Psoas muscle (tissue), 8 donors: Measurements from ENCODE around the gene DNAL1. TPM values are rescaled to one million over a fixed set of nuclear protein-coding genes. Genes with fewer than 3 reads are reported as not detected.
A peak's percentile ranks its signal among the peaks of the same experiment; 100 is the strongest.

Source experiments
- ATAC-seq, 4 donors: fragments of 200-7000 bp; cut with Tn5 transposase; one replicate each; pipeline ENCODE4 v1.9.1; 2020; ENCODE audit warnings: moderate library complexity in 3 of 4, mild to moderate bottlenecking in 2 of 4
- DNase-seq, 2 donors: peaks; one replicate each; pipeline ENCODE4 v3.0.0-alpha.2; 2020
- H3K27ac ChIP-seq: fragments of 200-600 bp; one replicate; pipeline ENCODE4 v1.8.0; 2022
- H3K27me3 ChIP-seq, 3 donors: fragments of 200-600 bp in 1 of 3; one replicate each; pipeline versions ENCODE4 v1.6.1 to v1.8.0; 2013 to 2022; ENCODE audit warnings: low read length in 2 of 3, mild to moderate bottlenecking in 2 of 3, moderate library complexity in 1 of 3; ENCODE audit not compliant: insufficient read depth in 3 of 3
- H3K36me3 ChIP-seq, 2 donors: fragments of 200-600 bp in 1 of 2; one replicate each; pipeline versions ENCODE4 v1.6.1 to v1.8.0; 2013 to 2022; ENCODE audit warnings: low read depth in 1 of 2, mild to moderate bottlenecking in 1 of 2, moderate library complexity in 1 of 2; ENCODE audit not compliant: insufficient read depth in 1 of 2
- H3K4me1 ChIP-seq: fragments of 200-600 bp; one replicate; pipeline ENCODE4 v1.8.0; 2022
- H3K4me3 ChIP-seq: fragments of 200-600 bp; one replicate; pipeline ENCODE4 v1.8.0; 2022; ENCODE audit warnings: mild to moderate bottlenecking
- H3K9me3 ChIP-seq: fragments of 200-600 bp; one replicate; pipeline ENCODE4 v1.8.0; 2022
- WGBS, 3 donors: extraction: QIAGEN DNeasy Blood & Tissue Kit; methylation state at CpG; one replicate each; pipeline versions ENCODE4 v1.1.6 to v1.1.7; 2013; 5-methylcytosine and 5-hydroxymethylcytosine counted together
- intact Hi-C, 2 donors: fragments of 100-400 bp; cut with DNase I; formaldehyde crosslinking; loops; one replicate each; pipeline versions ENCODE4 v1.11.0 to v1.14.2; 2022
- polyA plus RNA-seq, 3 donors: library from polyadenylated mRNA; stranded (reverse); fragments of 200-250 nt; gene quantifications; one replicate each; pipeline ENCODE4 v1.2.3, GENCODE V29; 2013
- total RNA-seq, 4 donors: library from RNA; stranded (reverse); fragmentation: NEBNext Ultra II Directional in 2 of 4; extraction: Animal tissue kit (Norgen Biotek cat#: 25700) in 2 of 4; gene quantifications; one replicate each; pipeline versions ENCODE4 v1.2.1 to v1.2.4, GENCODE V29; 2021 to 2023
- TF ChIP-seq, protein P1 (sequence below): fragments of 200-600 bp; IDR thresholded peaks from one replicate; pipeline ENCODE4 v1.8.0; 2022; ENCODE audit warnings: antibody characterized with exemption
- donor health status: healthy with polysubstance abuse.
- donor health status: DM: no; HTN: no; CAD: no; lungs with moderate emphysema.
- donor health status: Bipolar disorder and iron deficiency.
- donor health status: healthy.
- donor health status: DM: yes; HTN: yes; CAD: no.
- donor health status: DM: no; HTN: no; CAD: no.
- donor health status: DM: no; HTN: no; CAD: no.
- donor health status: DM: yes; HTN: yes; CAD: no.

DNAL1 gene
- total and polyA plus RNA-seq, 7 donors, result 4.3 to 20.0 (median 6.4) TPM

DNA sequence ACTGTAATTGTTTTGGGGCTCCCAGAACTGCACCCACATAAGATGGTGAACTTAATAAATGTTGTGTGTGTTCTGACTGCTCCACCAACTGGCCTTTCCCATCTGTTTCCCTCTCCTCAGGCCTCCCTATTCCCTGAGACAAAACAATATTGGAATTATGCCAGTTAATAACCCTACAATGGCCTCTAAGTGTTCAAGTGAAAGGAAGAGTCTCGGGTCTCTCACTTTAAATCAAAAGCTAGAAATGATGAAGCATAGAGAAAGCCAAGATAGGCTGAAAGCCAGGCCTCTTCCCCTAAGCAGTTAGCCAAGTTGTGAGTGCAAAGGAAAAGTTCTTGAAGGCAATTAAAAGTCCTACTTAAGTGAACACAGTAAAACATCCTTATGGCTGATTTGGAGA, 19.1 kb upstream of the DNAL1 start:
- DNase-seq (no peak), ATAC-seq (no peak)
- Histone ChIP-seq H3K9me3 (no peaks in the 10 kb centered on the region), H3K36me3 (no peaks in the 10 kb centered on the region), H3K4me3 (no peak overlapping the region), H3K27ac (no peak overlapping the region), H3K4me1 (no peaks in the 10 kb centered on the region), H3K27me3 (no peaks in the 10 kb centered on the region)
- TF ChIP-seq, protein P1, sequence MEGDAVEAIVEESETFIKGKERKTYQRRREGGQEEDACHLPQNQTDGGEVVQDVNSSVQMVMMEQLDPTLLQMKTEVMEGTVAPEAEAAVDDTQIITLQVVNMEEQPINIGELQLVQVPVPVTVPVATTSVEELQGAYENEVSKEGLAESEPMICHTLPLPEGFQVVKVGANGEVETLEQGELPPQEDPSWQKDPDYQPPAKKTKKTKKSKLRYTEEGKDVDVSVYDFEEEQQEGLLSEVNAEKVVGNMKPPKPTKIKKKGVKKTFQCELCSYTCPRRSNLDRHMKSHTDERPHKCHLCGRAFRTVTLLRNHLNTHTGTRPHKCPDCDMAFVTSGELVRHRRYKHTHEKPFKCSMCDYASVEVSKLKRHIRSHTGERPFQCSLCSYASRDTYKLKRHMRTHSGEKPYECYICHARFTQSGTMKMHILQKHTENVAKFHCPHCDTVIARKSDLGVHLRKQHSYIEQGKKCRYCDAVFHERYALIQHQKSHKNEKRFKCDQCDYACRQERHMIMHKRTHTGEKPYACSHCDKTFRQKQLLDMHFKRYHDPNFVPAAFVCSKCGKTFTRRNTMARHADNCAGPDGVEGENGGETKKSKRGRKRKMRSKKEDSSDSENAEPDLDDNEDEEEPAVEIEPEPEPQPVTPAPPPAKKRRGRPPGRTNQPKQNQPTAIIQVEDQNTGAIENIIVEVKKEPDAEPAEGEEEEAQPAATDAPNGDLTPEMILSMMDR, result no peak
- 47 to 66% (median 55%) methylated on average over 1 of the region's 1 CpG for WGBS, 3 donors
- intact Hi-C loops, result no loop called here

DNA sequence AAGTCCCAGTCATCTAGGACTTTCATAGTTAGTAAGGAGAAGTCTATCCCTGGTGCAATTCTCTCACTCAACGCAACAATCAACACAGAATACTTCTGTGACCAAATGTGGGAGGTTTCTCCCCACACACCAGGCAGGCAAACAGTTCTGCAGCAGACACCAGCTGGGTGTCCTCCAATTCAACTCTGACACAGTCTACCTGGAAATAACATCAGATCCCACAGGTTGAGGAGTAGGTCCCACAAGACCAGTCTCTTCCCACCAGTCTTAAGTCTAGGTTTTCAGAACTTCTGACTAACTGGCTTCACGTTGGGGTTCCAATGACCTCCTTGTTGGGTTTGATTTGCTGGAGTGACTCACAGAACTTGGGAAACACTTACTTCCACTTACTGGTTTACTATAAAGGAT, 17.6 kb upstream of the DNAL1 start:
- TF ChIP-seq, protein P1, result no peak
- H3K27ac ChIP-seq, result no peak overlapping the region
- no peaks in the 10 kb centered on the region for H3K36me3 ChIP-seq
- H3K27me3 ChIP-seq, result no peaks in the 10 kb centered on the region
- DNase-seq (no peak), ATAC-seq (no peak)
- WGBS, 3 donors, result 87 to 93% (median 92%) methylated on average over 2 of the region's 2 CpGs
- no peaks in the 10 kb centered on the region for H3K9me3 ChIP-seq
- no peak overlapping the region for H3K4me3 ChIP-seq
- intact Hi-C loops, result no loop called here
- H3K4me1 ChIP-seq, result no peaks in the 10 kb centered on the region

DNA sequence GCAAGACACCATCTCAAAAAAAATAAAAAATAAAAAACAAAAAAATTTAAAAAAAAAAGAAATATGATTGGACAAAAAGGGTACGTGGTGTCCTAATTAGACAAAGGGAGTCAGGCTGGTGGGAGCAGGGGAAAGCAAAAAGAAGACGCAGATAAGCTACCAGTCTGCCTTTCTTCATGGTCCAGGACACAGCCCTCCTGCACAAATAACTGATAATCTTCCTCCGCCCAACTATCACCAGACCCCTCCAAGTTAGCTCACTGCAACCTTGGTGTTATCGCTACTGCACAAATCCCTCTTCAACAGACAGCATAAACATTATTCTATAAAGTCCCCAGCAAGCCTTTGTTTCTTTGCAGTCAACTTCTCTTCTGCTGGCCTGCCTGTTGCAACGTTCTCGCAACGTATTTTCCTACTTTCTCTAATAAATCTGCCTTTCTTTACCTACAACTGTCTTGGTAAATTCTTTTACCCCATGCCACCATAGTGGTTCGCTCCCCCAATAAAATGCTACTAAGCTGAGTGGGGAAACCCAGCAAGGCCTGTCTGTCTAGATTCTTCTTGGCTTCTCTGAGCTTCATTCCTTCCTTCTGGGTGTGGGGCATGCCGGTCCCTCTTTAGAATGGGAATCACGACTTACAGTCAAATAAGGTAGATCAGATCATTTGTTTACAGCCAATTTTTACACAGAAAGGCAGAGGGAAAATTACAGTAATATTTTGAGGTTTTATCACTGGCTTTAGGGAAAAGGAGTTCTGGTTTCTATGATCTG, 14.6 kb upstream of the DNAL1 start:
- Histone ChIP-seq H3K4me1 (peaks cover 4% of the 10 kb centered on the region), H3K9me3 (no peaks in the 10 kb centered on the region), H3K36me3 (no peaks in the 10 kb centered on the region), H3K27me3 (no peaks in the 10 kb centered on the region), H3K27ac (no peak overlapping the region), H3K4me3 (no peak overlapping the region)
- WGBS, 3 donors, result 92% methylated on average over 10 of the region's 10 CpGs
- DNase-seq (no peak), ATAC-seq (no peak)
- TF ChIP-seq, protein P1, result no peak
- intact Hi-C loops, result loop anchor here (5.0 kb wide), 3 partner anchors 43 to 118 kb away; partner anchors contain the start of gene ACOT2 (in 1 of the 2)

DNA sequence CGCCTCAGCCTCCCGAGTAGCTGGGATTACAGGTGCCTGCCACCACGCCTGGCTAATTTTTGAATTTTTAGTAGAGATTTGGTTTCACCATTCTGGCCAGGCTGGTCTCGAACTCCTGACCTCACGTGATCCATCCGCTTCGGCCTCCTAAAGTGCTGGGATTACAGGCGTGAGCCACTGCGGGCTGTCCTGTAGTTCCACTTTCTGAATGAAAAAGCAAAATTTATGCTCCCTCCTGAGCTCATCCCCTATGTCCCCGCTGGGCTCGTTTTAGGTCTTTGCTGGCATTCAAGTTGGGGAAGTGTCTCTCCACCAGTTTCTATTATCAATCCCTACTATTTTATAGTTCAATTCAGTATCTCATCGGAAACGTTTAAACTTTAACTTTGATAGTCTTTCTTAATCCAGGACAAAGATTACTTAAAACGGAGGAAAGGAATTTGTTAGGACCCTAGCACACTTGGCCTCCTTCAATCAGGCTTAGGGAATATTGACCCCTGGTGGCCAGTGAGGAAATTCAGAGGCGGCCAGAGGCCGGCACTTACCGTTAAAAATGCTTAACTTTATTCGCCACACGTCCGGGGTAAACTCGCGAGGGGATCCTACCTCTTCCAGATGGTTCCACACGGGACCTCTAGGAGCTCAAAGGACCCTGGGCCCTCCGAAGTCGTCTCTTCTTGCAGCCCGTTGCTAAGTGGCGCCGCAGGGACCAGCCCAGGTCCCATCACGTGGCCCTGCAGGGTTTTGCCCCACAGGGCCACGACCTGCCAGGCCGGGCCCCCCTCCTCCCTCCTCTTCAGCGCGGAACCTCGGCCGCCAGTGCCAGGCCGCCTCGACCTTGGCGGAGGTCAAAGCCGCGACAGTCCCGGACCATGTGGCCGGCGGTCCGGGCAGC, 11.4 kb upstream of the DNAL1 start:
- WGBS, 3 donors, result 11 to 16% (median 14%) methylated on average over 36 to 44 of the region's 44 CpGs
- Histone ChIP-seq H3K27me3 (no peaks in the 10 kb centered on the region), H3K4me1 (peaks cover 4% of the 10 kb centered on the region), H3K36me3 (no peaks in the 10 kb centered on the region), H3K4me3 (peak overlapping the region; percentile 68), H3K9me3 (no peaks in the 10 kb centered on the region), H3K27ac (peak overlapping the region; percentile 59)
- intact Hi-C loops, result loop anchor here (2.0 to 5.0 kb wide), 4 partner anchors 46 to 125 kb away; partner anchors contain the start of gene ACOT2 (in 1 of the 2)
- TF ChIP-seq, protein P1, result peak; percentile 85
- DNase-seq (peak; percentile 63 to 78), ATAC-seq (peak; percentile 90 to 92 (median 90))
